BJ (cell line): ENCODE data around the gene ARPC4. TPM values are rescaled to one million over a fixed set of nuclear protein-coding genes. Genes with fewer than 3 reads are reported as not detected.

ENCODE experiments used
- CTCF ChIA-PET: fragments of 350-600 bp; formaldehyde crosslinking; extraction: SDS; loops from one replicate; lab custom pipeline; 2021; ENCODE audit warnings: antibody characterized with exemption, inconsistent platforms; lab: Yijun Ruan, JAX
- POLR2A ChIA-PET: fragments of 300-600 bp; sonication (Branson Sonifier 250); formaldehyde crosslinking; extraction: SDS; loops from one replicate; lab custom pipeline; 2021; ENCODE audit warnings: antibody characterized with exemption; lab: Charles Lee
- DNase-seq: peaks from one replicate; pipeline ENCODE4 v3.0.0-alpha.2; 2011; ENCODE audit warnings: low read depth
- H3K27me3 ChIP-seq: 2 replicates; pipeline ENCODE4 v1.6.0; 2011; ENCODE audit warnings: low read length; ENCODE audit not compliant: control insufficient read depth, insufficient read depth
- H3K36me3 ChIP-seq: 2 replicates; pipeline ENCODE4 v1.5.1; 2011; ENCODE audit warnings: low read length; ENCODE audit not compliant: control insufficient read depth, insufficient read depth
- H3K4me3 ChIP-seq: 2 replicates; pipeline ENCODE4 v1.5.1; 2011; ENCODE audit warnings: low read depth, mild to moderate bottlenecking, control low read depth, low read length
- CTCF ChIP-seq: IDR thresholded peaks from 2 replicates; pipeline ENCODE4 v1.5.1; 2011; ENCODE audit warnings: low read depth, mild to moderate bottlenecking, control low read depth, inconsistent platforms, low read length, moderate library complexity; ENCODE audit not compliant: insufficient read depth
- polyA plus RNA-seq: library from polyadenylated mRNA; depleted of rRNA; stranded (reverse); fragments of >200 nt; gene quantifications from 2 replicates; pipeline ENCODE4 v1.2.3, GENCODE V29; 2011

The ARPC4 gene
- polyA plus RNA-seq, 1 experiment = 238 TPM

GRCh38 chr3:9781551-9781950 is 11.3 kb upstream of the ARPC4 start:
- CTCF ChIA-PET = no interaction called here
- TF ChIP-seq CTCF = no peak
- Histone ChIP-seq H3K4me3 (no peak overlapping the region), H3K36me3 (peaks cover 24% of the 10 kb centered on the region), H3K27me3 (no peaks in the 10 kb centered on the region)
- DNase-seq = no peak
- POLR2A ChIA-PET = no interaction called here

DNA sequence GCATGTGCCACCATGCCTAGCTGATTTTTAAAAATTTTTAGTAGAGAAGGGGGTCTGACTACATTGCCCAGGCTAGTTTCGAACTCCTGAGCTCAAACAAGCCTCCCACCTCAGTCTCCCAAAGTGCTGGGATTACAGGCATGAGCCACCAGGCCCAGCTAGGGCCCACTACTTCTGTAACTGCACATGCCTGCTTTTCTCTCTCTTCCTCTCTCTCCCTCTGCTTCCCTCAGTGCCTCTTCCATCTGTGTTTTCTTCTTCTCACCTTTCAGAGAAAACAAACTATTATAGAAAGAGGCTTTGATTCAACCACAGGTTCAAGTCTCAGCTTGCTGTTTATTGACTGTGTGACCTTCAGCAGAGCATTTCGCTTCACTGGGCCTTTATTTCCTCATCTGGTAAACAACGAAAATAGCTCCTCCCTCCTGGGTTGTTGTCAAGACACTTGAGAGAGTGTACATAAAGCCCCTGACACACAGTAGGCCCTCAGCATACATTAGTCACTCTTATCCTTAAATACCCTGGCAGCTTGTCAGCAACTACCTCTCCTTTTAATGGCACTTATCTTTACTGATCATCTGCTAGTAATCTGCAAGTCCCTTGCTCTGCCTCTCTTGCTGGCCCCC is 10.8 kb upstream of the ARPC4 start:
- no peak for TF ChIP-seq CTCF
- Histone ChIP-seq H3K4me3 (no peak overlapping the region), H3K36me3 (peaks cover 27% of the 10 kb centered on the region), H3K27me3 (no peaks in the 10 kb centered on the region)
- DNase-seq = no peak
- ChIA-PET POLR2A (no interaction called here), CTCF (no interaction called here)

DNA sequence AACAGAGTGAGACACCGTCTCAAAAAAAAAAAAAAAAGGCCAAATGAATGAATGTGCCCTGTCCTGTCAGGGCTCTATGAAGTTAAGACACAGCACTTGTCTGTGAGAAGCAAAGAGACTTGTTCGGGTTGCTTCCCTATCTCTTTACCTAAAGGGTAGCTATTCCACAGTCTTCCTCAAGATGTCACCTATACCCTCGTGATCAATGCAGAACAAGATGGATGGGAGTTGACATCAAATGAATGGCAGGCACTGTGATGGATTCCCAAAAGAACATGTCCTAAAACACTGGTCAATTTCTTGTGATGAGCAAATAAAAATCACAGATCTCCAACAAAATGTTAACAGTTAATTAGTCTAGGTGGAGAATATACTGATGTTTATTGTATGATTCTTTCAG is 10.1 kb upstream of the ARPC4 start:
- CTCF ChIA-PET = no interaction called here
- Histone ChIP-seq H3K27me3 (no peaks in the 10 kb centered on the region), H3K36me3 (peaks cover 32% of the 10 kb centered on the region), H3K4me3 (no peak overlapping the region)
- no peak for TF ChIP-seq CTCF
- POLR2A ChIA-PET = no interaction called here
- DNase-seq = no peak

DNA sequence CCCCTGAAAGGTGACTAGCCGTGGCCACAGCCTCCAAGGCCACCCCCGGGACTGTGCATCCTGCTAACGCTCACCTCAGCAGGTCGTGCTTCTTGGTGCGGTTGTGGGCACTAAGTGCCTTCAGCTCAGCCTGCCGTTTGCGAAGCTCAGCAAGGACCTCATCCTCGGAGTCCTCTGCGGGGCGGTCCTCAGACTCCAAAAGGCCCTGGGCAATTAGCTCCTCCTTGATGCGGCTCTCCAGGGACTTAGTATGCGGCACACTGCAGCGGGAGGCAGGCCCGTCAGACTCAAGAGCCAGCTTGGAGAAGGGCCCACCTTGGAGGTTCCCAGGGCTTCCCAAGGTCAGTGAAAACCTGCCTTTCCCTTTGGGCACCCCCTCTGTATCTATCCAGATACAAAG is 8.9 kb upstream of the ARPC4 start:
- Histone ChIP-seq H3K36me3 (peaks cover 34% of the 10 kb centered on the region), H3K4me3 (no peak overlapping the region), H3K27me3 (no peaks in the 10 kb centered on the region)
- no peak for TF ChIP-seq CTCF
- DNase-seq = no peak
- ChIA-PET POLR2A (no interaction called here), CTCF (no interaction called here)

- no peak for TF ChIP-seq CTCF
- no peak for DNase-seq
- Histone ChIP-seq H3K27me3 (no peaks in the 10 kb centered on the region), H3K36me3 (peaks cover 42% of the 10 kb centered on the region), H3K4me3 (no peak overlapping the region)
- ChIA-PET POLR2A (no interaction called here), CTCF (no interaction called here)
Measured at GRCh38 chr3:9784965-9785364, 7.9 kb upstream of the ARPC4 start.
